ENCODE results near the gene RPL9. TPM values are rescaled to one million over a fixed set of nuclear protein-coding genes. Genes with fewer than 3 reads are reported as not detected.
A peak's percentile ranks its signal among the peaks of the same experiment; 100 is the strongest.
"Not testable (repeated sequence)": the region's sequence is repeated elsewhere in the genome, so short reads cannot be mapped to it uniquely, and the experiment has no call there.

RPL9 gene
- total RNA-seq, 2 donors from 2014 or later = 1,881 to 2,610 TPM

DNA sequence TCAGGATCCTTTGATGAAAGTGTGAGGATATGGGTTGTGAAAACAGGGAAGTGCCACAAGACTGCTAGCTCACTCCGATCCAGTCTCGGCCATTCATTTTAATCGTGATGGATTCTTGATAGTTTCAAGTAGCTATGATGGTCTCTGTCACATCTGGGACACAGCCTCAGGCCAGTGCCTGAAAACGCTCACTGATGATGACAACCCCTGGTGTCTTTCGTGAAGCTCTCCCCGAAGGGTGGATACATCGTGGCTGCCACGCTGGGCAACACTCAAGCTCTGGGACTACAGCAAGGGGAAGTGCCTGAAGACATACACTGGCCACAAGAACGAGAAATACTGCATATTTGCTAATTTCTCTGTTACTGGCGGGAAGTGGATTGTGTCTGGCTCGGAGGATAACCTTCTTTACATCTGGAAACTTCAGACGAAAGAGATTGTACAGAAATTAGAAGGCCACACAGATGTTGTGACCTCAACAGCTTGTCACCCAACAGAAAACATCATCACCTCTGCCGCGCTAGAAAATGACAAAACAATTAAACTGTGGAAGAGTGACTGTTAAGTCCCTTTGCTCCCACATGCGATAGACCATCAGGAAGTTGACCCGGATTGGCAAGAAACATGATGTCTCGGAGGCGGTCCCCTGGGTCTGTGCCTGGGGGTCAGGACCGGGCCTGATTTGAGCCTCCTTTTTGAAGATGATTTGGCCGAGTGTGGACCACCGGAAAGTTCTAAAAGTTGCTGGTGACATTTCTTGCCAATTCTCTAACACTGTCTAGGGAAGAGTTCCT is 22.4 kb upstream of the RPL9 start:
- Mint-ChIP-seq H3K4me1 (no peaks in the 10 kb centered on the region), H3K27ac (no peak overlapping the region), H3K36me3 (ENCODE audit: low read depth) (peaks cover under 1% of the 10 kb centered on the region), H3K4me3 (no peak overlapping the region), H3K27me3 (peaks cover 5% of the 10 kb centered on the region)
- no peaks in the 10 kb centered on the region for H3K9me3 ChIP-seq (ENCODE audit: control insufficient read depth, low read length, poor library complexity, severe bottlenecking)
- no peak for ATAC-seq
- no peak for DNase-seq

DNA sequence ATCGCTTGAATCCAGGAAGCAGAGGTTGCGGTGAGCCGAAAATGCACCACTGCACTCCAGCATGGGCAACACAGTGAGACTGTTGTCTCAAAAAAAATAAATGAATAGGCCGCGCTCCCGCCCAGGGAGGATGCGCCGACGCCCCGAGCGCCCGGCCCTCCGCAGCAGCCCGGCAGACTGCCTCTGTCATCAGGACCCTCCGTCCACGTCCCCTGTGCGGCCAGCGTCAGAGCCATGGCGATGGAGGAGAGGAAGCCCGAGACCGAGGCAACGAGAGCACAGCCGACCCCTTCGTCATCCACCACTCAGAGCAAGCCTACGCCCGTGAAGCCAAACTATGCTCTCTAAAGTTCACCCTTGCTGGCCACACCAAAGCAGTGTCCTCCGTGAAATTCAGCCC is 21.5 kb upstream of the RPL9 start:
- peaks cover 2% of the 10 kb centered on the region for H3K36me3 Mint-ChIP-seq (ENCODE audit: low read depth)
- H3K4me1 Mint-ChIP-seq = no peaks in the 10 kb centered on the region
- DNase-seq (no peak), ATAC-seq (no peak)
- no peak overlapping the region for H3K27ac Mint-ChIP-seq
- no peaks in the 10 kb centered on the region for H3K9me3 ChIP-seq (ENCODE audit: control insufficient read depth, low read length, poor library complexity, severe bottlenecking)
- no peaks in the 10 kb centered on the region for H3K27me3 Mint-ChIP-seq
- no peak overlapping the region for H3K4me3 Mint-ChIP-seq

DNA sequence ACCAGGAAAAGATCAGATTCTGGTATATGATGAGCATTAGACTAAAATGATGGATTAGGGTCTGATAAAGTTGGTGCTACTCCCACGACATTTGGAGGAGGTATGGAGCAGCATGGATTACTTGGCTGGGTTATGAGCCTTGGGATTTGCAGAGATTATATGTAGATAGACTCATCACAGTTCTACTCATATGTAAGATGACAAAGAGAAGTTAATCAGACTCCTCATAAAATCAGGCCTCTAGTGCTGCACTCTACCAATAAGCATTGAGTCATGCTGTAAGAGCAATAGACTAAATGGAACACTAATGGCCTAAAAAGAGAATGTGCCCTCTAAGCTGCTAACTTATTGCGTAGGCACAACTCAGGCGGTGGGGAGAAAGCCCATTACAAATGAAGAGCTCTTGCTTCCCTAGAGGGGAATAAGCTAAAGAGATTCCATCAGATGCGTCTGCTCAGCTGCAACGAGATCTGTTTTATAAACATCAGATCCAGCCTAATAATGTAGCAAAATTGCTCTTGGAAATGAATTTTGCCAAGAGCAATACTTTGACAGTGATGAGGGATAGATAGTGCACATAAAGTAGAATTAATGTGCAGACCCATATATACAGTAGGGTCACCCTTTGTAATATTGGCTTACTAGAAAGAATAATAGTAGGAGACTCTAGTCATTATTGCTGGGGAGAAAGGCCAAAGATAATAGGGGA is 17.6 kb upstream of the RPL9 start:
- H3K4me1 Mint-ChIP-seq = no peaks in the 10 kb centered on the region
- H3K27me3 Mint-ChIP-seq = no peaks in the 10 kb centered on the region
- H3K9me3 ChIP-seq (ENCODE audit: control insufficient read depth, low read length, poor library complexity, severe bottlenecking) = no peaks in the 10 kb centered on the region
- no peak overlapping the region for H3K4me3 Mint-ChIP-seq
- DNase-seq (no peak), ATAC-seq (no peak)
- no peak overlapping the region for H3K27ac Mint-ChIP-seq
- peaks cover 2% of the 10 kb centered on the region for H3K36me3 Mint-ChIP-seq (ENCODE audit: low read depth)

DNA sequence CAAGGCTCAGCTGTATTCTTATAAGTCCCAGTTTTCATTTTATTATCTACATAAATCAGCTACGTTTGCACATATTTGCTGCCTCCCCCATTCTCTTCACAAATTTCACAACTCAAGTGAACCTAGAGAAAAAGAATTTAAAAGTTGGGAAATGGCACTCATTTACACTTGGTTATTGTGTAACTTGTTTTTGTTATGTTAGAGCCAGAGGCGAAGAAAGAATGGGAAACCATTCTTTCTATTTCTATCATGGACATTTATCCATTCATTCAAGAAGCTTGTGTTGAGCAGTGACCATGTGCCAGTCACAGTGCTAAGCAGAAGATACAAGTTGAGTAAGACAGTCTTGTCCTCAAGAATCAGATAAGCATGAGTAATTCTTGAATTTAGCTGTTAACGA is 13.7 kb upstream of the RPL9 start:
- Mint-ChIP-seq H3K4me3 (no peak overlapping the region), H3K27me3 (no peaks in the 10 kb centered on the region), H3K27ac (no peak overlapping the region), H3K36me3 (ENCODE audit: low read depth) (peaks cover 2% of the 10 kb centered on the region), H3K4me1 (no peaks in the 10 kb centered on the region)
- no peaks in the 10 kb centered on the region for H3K9me3 ChIP-seq (ENCODE audit: control insufficient read depth, low read length, poor library complexity, severe bottlenecking)
- no peak for ATAC-seq
- no peak for DNase-seq

DNA sequence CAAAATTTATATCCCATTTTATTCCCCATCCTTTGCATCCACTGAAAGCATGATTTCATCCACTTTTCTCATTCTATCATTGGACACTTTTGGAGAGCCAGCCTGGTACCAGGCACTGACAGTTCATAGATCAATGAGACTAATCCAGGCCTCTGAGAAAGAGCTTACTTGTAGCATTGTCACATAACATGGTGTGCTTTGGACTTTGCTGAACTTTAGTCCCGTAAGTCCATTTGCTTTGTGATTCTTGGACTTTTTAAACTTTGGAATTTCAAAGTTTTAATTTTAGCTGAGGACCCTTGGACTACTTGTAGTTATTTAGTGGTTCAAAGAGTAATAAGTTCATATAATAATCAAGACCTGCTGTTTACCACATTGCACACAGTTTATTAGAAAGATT is 11.7 kb upstream of the RPL9 start:
- H3K36me3 Mint-ChIP-seq (ENCODE audit: low read depth) = no peaks in the 10 kb centered on the region
- H3K4me1 Mint-ChIP-seq = no peaks in the 10 kb centered on the region
- H3K9me3 ChIP-seq (ENCODE audit: control insufficient read depth, low read length, poor library complexity, severe bottlenecking) = no peaks in the 10 kb centered on the region
- ATAC-seq (no peak), DNase-seq (no peak)
- no peak overlapping the region for H3K4me3 Mint-ChIP-seq
- H3K27ac Mint-ChIP-seq = no peak overlapping the region
- H3K27me3 Mint-ChIP-seq = no peaks in the 10 kb centered on the region

DNA sequence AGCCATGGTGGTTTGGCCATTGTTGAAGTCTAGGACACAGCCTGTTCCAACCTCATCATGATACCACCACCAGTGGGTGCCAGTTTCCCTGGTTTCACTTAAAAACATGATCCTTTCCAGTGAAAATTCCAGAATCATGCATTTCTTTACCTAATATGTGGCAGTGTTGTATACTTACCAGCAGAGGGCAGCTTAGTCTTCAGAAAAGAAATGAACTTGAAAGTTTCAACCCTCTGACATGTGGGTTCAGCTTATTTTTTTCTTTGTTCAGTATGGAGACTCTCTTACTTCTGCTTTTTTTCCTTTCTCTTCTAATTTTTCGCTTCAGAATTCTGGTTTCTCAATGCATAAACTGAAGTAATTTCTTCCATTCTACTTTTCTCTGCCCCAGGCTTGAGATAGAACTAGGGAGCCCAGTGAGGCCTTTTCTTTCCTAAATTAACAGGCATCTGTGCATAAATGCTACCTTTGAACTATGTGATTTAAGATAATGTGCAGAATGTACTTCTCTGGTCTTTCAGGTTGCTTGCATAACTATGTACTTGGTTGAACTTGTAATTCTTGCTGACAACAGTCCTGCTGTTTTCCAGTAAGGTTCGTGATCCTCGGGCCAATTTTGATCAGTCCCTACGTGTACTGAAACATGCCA is 10.8 kb upstream of the RPL9 start:
- Mint-ChIP-seq H3K36me3 (ENCODE audit: low read depth) (peaks cover 2% of the 10 kb centered on the region), H3K4me3 (no peak overlapping the region), H3K27me3 (no peaks in the 10 kb centered on the region), H3K4me1 (no peaks in the 10 kb centered on the region), H3K27ac (no peak overlapping the region)
- H3K9me3 ChIP-seq (ENCODE audit: control insufficient read depth, low read length, poor library complexity, severe bottlenecking) = no peaks in the 10 kb centered on the region
- DNase-seq = no peak
- ATAC-seq = peak; percentile 89

DNA sequence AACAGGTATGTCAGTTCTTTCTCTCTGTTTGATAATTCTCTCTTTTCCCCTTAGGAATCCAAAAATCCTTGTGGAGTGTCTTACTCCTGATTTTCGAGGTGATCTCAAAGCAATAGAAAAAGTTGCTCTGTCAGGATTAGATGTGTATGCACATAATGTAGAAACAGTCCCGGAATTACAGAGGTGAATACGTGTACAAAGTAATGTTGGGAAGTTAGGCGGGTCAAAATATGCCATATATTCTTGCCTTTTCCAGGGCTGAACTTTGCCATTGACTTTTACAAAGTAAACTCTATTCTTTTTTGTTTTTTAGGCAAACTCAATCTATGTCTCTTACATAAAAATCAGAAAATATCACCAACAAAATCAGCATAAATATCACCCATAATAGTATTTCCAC is 8.7 kb upstream of the RPL9 start:
- H3K9me3 ChIP-seq (ENCODE audit: control insufficient read depth, low read length, poor library complexity, severe bottlenecking) = no peaks in the 10 kb centered on the region
- H3K36me3 Mint-ChIP-seq (ENCODE audit: low read depth) = peaks cover 4% of the 10 kb centered on the region
- DNase-seq (no peak), ATAC-seq (no peak)
- no peaks in the 10 kb centered on the region for H3K4me1 Mint-ChIP-seq
- no peak overlapping the region for H3K4me3 Mint-ChIP-seq
- H3K27me3 Mint-ChIP-seq = no peaks in the 10 kb centered on the region
- no peak overlapping the region for H3K27ac Mint-ChIP-seq

DNA sequence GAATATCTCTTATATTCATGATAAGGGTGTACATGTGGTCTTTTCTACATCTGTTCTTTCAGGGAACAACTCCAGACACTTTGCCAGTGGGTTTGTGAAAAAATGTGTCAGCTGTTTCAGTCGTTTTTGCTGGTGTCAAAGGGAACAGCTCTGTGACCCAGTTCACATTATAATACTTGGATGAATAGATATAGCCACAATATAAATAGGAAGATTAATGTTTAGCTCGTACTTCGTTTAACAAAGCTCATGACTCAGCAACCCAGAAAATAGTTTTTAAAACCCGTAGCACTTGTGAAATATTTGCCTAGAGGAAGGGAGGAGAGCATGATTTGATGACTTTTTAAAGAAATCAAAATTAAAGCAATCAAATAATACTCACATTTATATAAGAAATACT is 8.0 kb upstream of the RPL9 start:
- H3K27ac Mint-ChIP-seq = no peak overlapping the region
- no peak for DNase-seq
- no peaks in the 10 kb centered on the region for H3K4me1 Mint-ChIP-seq
- no peak overlapping the region for H3K4me3 Mint-ChIP-seq
- peaks cover 4% of the 10 kb centered on the region for H3K36me3 Mint-ChIP-seq (ENCODE audit: low read depth)
- no peak for ATAC-seq
- no peaks in the 10 kb centered on the region for H3K9me3 ChIP-seq (ENCODE audit: control insufficient read depth, low read length, poor library complexity, severe bottlenecking)
- H3K27me3 Mint-ChIP-seq = no peaks in the 10 kb centered on the region

DNA sequence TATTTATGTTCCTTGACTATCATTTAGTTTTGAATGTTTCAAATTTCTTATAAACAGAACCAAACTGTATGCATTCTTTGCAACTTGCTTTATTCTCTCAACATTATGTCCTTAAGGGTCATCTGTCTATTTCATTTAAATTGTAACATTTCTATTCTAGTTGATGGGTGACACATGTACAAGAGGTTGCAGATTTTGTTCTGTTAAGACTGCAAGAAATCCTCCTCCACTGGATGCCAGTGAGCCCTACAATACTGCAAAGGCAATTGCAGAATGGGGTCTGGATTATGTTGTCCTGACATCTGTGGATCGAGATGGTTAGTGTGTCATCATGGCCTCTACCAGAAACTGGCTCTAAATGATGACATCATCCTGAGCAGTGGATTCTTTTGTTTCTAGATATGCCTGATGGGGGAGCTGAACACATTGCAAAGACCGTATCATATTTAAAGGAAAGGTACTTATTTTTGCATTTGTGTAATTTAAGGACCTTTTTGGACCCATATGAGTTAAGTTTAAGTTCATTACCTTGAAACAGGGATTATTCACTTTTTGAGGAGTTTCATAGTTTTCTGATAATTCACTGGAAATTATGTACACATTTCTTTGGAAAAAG is 6.3 kb upstream of the RPL9 start:
- no peak overlapping the region for H3K27ac Mint-ChIP-seq
- no peaks in the 10 kb centered on the region for H3K27me3 Mint-ChIP-seq
- DNase-seq (no peak), ATAC-seq (no peak)
- H3K9me3 ChIP-seq (ENCODE audit: control insufficient read depth, low read length, poor library complexity, severe bottlenecking) = no peaks in the 10 kb centered on the region
- H3K4me1 Mint-ChIP-seq = no peaks in the 10 kb centered on the region
- H3K4me3 Mint-ChIP-seq = no peak overlapping the region
- H3K36me3 Mint-ChIP-seq (ENCODE audit: low read depth) = peaks cover 4% of the 10 kb centered on the region

DNA sequence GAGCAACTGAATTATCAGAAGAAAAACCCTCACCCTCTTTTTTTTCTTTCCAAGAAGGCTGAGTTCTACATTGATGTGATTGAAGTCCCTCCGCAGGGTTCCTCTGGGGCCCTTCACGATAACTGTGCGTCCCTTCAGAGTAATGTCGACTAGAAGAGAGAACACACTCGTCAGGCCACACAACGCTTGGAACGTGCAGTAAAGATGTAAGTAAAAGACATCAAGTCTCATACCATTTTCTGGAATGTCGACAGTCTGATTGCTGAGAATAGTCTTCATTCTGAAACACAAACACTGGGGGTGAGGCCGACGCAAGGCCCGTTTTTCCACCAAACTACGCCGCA is 589 bp downstream of the RPL9 start:
- DNase-seq; H3K9me3 ChIP-seq (ENCODE audit: control insufficient read depth, low read length, poor library complexity, severe bottlenecking); H3K27me3 Mint-ChIP-seq; H3K36me3 Mint-ChIP-seq (ENCODE audit: low read depth): not testable (repeated sequence)
- H3K4me1 Mint-ChIP-seq = peaks cover 12% of the 10 kb centered on the region
- H3K27ac Mint-ChIP-seq = peak overlapping the region; percentile 99
- H3K4me3 Mint-ChIP-seq = peak overlapping the region; percentile 96
- ATAC-seq = peak; percentile 8

DNA sequence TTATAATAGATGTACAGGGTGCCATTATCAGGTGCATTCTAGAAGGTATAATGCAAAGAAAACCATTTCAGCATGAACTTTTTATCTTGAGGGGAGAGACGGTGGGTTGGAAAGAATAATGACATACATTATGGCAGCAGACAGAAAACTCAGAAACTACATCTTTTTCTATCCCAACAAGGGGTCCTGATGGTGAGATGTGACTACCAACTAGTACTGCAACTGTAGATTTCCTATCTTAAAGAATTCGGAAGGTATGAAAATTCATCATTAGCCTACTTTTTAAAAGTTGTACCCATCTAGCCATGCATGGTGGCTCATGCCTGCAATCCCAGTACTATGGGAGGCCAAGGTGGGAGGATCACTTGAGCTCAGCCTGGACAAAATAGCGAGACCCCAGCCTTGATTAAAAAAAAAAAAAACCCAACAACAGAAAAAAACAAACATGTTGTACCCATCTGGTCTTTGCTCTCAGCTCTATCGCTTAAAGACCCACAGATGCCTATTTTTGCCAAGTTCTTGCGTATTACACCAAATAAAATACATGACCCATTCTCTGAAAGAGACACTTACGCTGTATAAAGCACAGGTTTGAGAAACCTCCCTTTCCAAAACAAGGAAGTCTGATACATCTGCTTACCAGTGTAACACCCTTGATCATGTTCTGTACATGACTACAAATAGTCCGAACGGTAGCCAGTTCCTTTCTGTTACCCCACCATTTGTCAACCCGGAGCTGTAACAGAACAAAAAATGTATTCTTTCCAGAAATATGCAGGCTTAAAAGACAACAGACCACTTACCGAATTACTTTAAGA is 1.6 kb downstream of the RPL9 start:
- Mint-ChIP-seq H3K27me3 (no peaks in the 10 kb centered on the region), H3K4me1 (peaks cover 14% of the 10 kb centered on the region), H3K36me3 (ENCODE audit: low read depth) (peaks cover 4% of the 10 kb centered on the region), H3K4me3 (peak overlapping the region; percentile 96), H3K27ac (peak overlapping the region; percentile 99)
- no peaks in the 10 kb centered on the region for H3K9me3 ChIP-seq (ENCODE audit: control insufficient read depth, low read length, poor library complexity, severe bottlenecking)
- no peak for DNase-seq
- no peak for ATAC-seq

DNA sequence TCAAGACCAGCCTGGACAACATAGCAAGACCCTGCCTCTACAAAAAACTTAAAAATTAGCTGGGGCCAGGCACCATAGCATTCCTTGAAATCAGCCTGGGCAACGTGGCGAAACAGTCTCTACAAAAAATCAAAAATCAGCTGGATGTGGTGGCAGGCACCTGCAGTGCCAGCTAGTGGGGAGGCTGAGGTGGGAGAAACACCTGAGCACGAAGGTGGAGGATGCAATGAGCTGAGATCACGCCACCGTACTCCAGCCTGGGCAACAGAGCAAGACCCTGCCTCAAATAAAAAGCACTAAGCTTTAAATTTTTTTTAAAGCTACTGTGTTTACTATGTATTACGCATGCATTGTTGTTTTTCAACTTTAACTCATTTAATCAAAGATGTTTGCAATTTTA is 3.2 kb downstream of the RPL9 start:
- H3K27me3 Mint-ChIP-seq = no peaks in the 10 kb centered on the region
- H3K36me3 Mint-ChIP-seq (ENCODE audit: low read depth) = peaks cover 4% of the 10 kb centered on the region
- H3K4me3 Mint-ChIP-seq = no peak overlapping the region
- ATAC-seq (no peak), DNase-seq (no peak)
- no peaks in the 10 kb centered on the region for H3K9me3 ChIP-seq (ENCODE audit: control insufficient read depth, low read length, poor library complexity, severe bottlenecking)
- peaks cover 16% of the 10 kb centered on the region for H3K4me1 Mint-ChIP-seq
- H3K27ac Mint-ChIP-seq = no peak overlapping the region

DNA sequence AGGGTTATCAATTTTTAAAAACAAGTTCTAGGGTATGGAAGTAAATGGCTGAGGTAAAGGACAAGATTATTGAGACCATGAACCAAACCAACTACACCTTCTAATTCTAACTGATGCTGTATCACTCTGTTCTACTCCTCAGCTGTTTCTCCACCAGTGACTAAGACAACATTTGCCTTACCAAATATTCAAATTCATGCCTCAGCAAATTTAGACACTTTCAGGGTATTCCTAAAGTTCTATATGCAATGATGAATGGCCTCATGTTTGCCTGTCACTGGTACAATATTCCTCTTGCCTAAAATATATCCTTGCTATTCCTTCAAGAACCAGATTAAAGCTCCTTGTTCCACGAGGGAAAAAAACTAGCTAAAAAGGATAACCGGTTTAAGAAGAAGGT is 5.0 kb downstream of the RPL9 start:
- Mint-ChIP-seq H3K27me3 (no peaks in the 10 kb centered on the region), H3K4me1 (peaks cover 16% of the 10 kb centered on the region), H3K4me3 (no peak overlapping the region), H3K27ac (no peak overlapping the region), H3K36me3 (ENCODE audit: low read depth) (peaks cover 4% of the 10 kb centered on the region)
- DNase-seq = no peak
- H3K9me3 ChIP-seq (ENCODE audit: control insufficient read depth, low read length, poor library complexity, severe bottlenecking) = no peaks in the 10 kb centered on the region
- ATAC-seq = no peak

Measured in T-helper 17 cell (primary cell).